ENCODE results near the gene ARID3B. TPM values are rescaled to one million over a fixed set of nuclear protein-coding genes. Genes with fewer than 3 reads are reported as not detected.

The ARID3B gene
- 9.3 TPM for total RNA-seq

GRCh38 chr15:74540761-74541493 is at the start of gene ARID3B:
Gene ARID3B, plus strand, starts transcription at chr15:74541220. Its CDS starts 2,717 bp downstream, at chr15:74543937.

GRCh38 chr15:74615508-74616365 is 74.7 kb downstream of the ARID3B start, which contains the start of gene CLK3:
Gene CLK3, plus strand, starts transcription at chr15:74615836. Its CDS starts 3,361 bp downstream, at chr15:74619197.

Other genes starting within 250 kb of the ARID3B start
- gene CYP11A1, start 173.6 kb upstream of the ARID3B start, total RNA-seq, result 1.9 TPM
- 6.2 TPM for gene SEMA7A, start 107.3 kb upstream of the ARID3B start, total RNA-seq
- gene UBL7, start 80.1 kb upstream of the ARID3B start, total RNA-seq, result 36.9 TPM
- 79.2 TPM for gene CLK3, start 74.6 kb downstream of the ARID3B start, total RNA-seq
- gene EDC3, start 154.8 kb downstream of the ARID3B start, total RNA-seq, result 23.4 TPM
- not detected for gene CYP1A1, start 184.3 kb downstream of the ARID3B start, total RNA-seq
- not detected for gene CYP1A2, start 207.6 kb downstream of the ARID3B start, total RNA-seq
- 37.5 TPM for gene CSK, start 240.9 kb downstream of the ARID3B start, total RNA-seq